ENCODE data around the gene INPP5E. TPM values are rescaled to one million over a fixed set of nuclear protein-coding genes. Genes with fewer than 3 reads are reported as not detected.

Gene INPP5E
- total and polyA plus RNA-seq, 10 of the 15 experiments (the other 5 are each of a cell fraction or from before 2014, with no cell fraction given), result 0.24 to 16.0 (median 5.3) TPM

DNA sequence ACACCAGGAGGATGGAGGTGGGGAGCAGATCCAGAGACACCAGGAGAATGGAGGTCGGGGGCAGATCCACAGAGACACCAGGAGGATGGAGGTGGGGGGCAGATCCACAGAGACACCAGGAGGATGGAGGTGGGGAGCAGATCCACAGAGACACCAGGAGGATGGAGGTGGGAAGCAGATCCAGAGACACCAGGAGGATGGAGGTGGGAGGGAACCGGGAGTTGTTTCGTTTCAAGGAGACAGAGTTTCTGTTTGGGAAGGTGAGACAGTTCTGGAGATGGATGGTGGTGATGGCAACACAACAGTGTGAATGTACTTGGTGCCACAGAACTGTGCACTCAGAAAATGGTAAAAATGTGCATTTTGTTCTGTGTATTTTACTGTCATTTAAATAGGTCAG lies 9.0 kb upstream of the INPP5E start:
- TF ChIP-seq LARP7 (IDR thresholded peaks at IDR 0.05) (no peak), CBX3 (IDR thresholded peaks at IDR 0.05; ENCODE audit: borderline replicate concordance, low read depth) (no peak), NR2C2 (IDR thresholded peaks at IDR 0.05; ENCODE audit: borderline replicate concordance, control insufficient read depth, insufficient read length, low read depth) (no peak), MTA3 (IDR thresholded peaks at IDR 0.05; ENCODE audit: borderline replicate concordance, low read length) (no peak), PKNOX1 (IDR thresholded peaks at IDR 0.05) (no peak), SUPT20H (IDR thresholded peaks at IDR 0.05; ENCODE audit: borderline replicate concordance, control insufficient read depth, low read depth, low read length) (no peak), SP1 (IDR thresholded peaks at IDR 0.05; ENCODE audit: low read depth, low read length) (no peak), MYB (IDR thresholded peaks at IDR 0.05; ENCODE audit: borderline replicate concordance, low read depth, low read length) (no peak), RCOR1 (conservative IDR thresholded peaks at IDR 0.05; ENCODE audit: low read depth, low read length) (no peak), IKZF1 (conservative IDR thresholded peaks at IDR 0.05) (no peak), YY1 (IDR thresholded peaks at IDR 0.05; ENCODE audit: low read depth, low read length) (no peak)
- TF ChIP-seq, protein P1, sequence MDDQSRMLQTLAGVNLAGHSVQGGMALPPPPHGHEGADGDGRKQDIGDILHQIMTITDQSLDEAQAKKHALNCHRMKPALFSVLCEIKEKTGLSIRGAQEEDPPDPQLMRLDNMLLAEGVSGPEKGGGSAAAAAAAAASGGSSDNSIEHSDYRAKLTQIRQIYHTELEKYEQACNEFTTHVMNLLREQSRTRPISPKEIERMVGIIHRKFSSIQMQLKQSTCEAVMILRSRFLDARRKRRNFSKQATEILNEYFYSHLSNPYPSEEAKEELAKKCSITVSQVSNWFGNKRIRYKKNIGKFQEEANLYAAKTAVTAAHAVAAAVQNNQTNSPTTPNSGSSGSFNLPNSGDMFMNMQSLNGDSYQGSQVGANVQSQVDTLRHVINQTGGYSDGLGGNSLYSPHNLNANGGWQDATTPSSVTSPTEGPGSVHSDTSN (IDR thresholded peaks at IDR 0.05; ENCODE audit: insufficient replicate concordance, low read depth, low read length), result no peak
- TF ChIP-seq, protein P2, sequence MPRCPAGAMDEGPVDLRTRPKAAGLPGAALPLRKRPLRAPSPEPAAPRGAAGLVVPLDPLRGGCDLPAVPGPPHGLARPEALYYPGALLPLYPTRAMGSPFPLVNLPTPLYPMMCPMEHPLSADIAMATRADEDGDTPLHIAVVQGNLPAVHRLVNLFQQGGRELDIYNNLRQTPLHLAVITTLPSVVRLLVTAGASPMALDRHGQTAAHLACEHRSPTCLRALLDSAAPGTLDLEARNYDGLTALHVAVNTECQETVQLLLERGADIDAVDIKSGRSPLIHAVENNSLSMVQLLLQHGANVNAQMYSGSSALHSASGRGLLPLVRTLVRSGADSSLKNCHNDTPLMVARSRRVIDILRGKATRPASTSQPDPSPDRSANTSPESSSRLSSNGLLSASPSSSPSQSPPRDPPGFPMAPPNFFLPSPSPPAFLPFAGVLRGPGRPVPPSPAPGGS (IDR thresholded peaks at IDR 0.05; ENCODE audit: borderline replicate concordance, insufficient read depth, low read depth, low read length, poor library complexity, severe bottlenecking), result no peak
- TF ChIP-seq, protein P3, sequence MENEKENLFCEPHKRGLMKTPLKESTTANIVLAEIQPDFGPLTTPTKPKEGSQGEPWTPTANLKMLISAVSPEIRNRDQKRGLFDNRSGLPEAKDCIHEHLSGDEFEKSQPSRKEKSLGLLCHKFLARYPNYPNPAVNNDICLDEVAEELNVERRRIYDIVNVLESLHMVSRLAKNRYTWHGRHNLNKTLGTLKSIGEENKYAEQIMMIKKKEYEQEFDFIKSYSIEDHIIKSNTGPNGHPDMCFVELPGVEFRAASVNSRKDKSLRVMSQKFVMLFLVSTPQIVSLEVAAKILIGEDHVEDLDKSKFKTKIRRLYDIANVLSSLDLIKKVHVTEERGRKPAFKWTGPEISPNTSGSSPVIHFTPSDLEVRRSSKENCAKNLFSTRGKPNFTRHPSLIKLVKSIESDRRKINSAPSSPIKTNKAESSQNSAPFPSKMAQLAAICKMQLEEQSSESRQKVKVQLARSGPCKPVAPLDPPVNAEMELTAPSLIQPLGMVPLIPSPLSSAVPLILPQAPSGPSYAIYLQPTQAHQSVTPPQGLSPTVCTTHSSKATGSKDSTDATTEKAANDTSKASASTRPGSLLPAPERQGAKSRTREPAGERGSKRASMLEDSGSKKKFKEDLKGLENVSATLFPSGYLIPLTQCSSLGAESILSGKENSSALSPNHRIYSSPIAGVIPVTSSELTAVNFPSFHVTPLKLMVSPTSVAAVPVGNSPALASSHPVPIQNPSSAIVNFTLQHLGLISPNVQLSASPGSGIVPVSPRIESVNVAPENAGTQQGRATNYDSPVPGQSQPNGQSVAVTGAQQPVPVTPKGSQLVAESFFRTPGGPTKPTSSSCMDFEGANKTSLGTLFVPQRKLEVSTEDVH (IDR thresholded peaks at IDR 0.05; ENCODE audit: low read depth, partially characterized antibody), result no peak
- TF ChIP-seq, protein P4, sequence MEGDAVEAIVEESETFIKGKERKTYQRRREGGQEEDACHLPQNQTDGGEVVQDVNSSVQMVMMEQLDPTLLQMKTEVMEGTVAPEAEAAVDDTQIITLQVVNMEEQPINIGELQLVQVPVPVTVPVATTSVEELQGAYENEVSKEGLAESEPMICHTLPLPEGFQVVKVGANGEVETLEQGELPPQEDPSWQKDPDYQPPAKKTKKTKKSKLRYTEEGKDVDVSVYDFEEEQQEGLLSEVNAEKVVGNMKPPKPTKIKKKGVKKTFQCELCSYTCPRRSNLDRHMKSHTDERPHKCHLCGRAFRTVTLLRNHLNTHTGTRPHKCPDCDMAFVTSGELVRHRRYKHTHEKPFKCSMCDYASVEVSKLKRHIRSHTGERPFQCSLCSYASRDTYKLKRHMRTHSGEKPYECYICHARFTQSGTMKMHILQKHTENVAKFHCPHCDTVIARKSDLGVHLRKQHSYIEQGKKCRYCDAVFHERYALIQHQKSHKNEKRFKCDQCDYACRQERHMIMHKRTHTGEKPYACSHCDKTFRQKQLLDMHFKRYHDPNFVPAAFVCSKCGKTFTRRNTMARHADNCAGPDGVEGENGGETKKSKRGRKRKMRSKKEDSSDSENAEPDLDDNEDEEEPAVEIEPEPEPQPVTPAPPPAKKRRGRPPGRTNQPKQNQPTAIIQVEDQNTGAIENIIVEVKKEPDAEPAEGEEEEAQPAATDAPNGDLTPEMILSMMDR (IDR thresholded peaks at IDR 0.05 in 2 of 3, conservative IDR thresholded peaks at IDR 0.05 in 1 of 3; ENCODE audit: control insufficient read depth in 2 of 3, extremely low read depth in 1 of 3, insufficient read depth in 1 of 3, low read depth in 3 of 3, low read length in 3 of 3), result no peak
- no peaks in the 10 kb centered on the region for H3K9me3 ChIP-seq (replicated peaks; ENCODE audit: control insufficient read depth, insufficient read depth, low read length)
- intact Hi-C loops (cut with micrococcal nuclease; ENCODE audit: unreplicated experiment), result no loop called here
- RAD21 ChIA-PET (ENCODE audit: unreplicated experiment), result no interaction called here
- in situ Hi-C loops (cut with MboI), result no loop called here
- POLR2A ChIA-PET, result no interaction called here
- no peaks in the 10 kb centered on the region for H3K4me1 ChIP-seq (ENCODE audit: control insufficient read depth, insufficient read depth, low read length)
- SMC1A ChIA-PET (ENCODE audit: uncharacterized antibody, unreplicated experiment), result no interaction called here
- FAIRE-seq (no peak), DNase-seq (ENCODE audit: low read depth, low spot score) (no peak), ATAC-seq (no peak)
- CTCF ChIA-PET, result no interaction called here
- no peaks in the 10 kb centered on the region; the same call in 1 of the 2 replicates for H4K20me1 ChIP-seq (ENCODE audit: control insufficient read depth, insufficient read depth)
- 81% methylated on average over 3 of the region's 3 CpGs for WGBS (ENCODE audit: insufficient coverage, insufficient replicate concordance, low lambda C conversion rate, missing lambda C conversion rate)
- H3K9ac ChIP-seq (ENCODE audit: control insufficient read depth, insufficient read depth, low read length), result no peak overlapping the region
- H3K4me2 ChIP-seq (ENCODE audit: control insufficient read depth, insufficient read depth), result no peak overlapping the region
- H3K27ac ChIP-seq (ENCODE audit: control insufficient read depth, insufficient read depth), result no peak overlapping the region
- H3K36me3 ChIP-seq (ENCODE audit: control insufficient read depth in 2 of 2, insufficient read depth in 2 of 2, low read length in 1 of 2), result peaks cover 24 to 25% of the 10 kb centered on the region in 2 experiments
- no TSS peak for BruUV-seq (replicated peaks)
- H3K4me3 ChIP-seq, result no peak overlapping the region
- H3K27me3 ChIP-seq (replicated peaks in 1 of 2; ENCODE audit: control insufficient read depth in 2 of 2, insufficient read depth in 2 of 2, low read length in 1 of 2), result no peaks in the 10 kb centered on the region
- H3K79me2 ChIP-seq (ENCODE audit: control insufficient read depth, insufficient read depth, low read length), result no peaks in the 10 kb centered on the region
- H2AFZ ChIP-seq (ENCODE audit: control insufficient read depth, low read depth, low read length), result no peak overlapping the region

Data from GM12878 (cell line).